Smooth muscle cell (in vitro differentiated cells): ENCODE measurements around the gene TMEM185B. TPM values are rescaled to one million over a fixed set of nuclear protein-coding genes. Genes with fewer than 3 reads are reported as not detected.

Source experiments
- DNase-seq: peaks from one replicate; lab custom pipeline; 2025; ENCODE audit not compliant: unreplicated experiment; lab: John Stamatoyannopoulos, UW
- H2AFZ ChIP-seq: fragments of 200-600 bp; sonication (generic); 2 replicates; pipeline ENCODE4 v1.6.0; 2016; ENCODE audit warnings: antibody characterized with exemption, low read depth, mild to moderate bottlenecking
- H3F3A ChIP-seq: fragments of 200-600 bp; sonication (generic); 2 replicates; pipeline ENCODE4 v1.6.0; 2017; ENCODE audit warnings: antibody characterized with exemption, low read depth
- H3K27ac ChIP-seq: fragments of 200-600 bp; sonication (generic); 2 replicates; pipeline ENCODE4 v1.5.1; 2016; ENCODE audit warnings: low read depth, mild to moderate bottlenecking
- H3K27me3 ChIP-seq: fragments of 200-600 bp; sonication (generic); 2 replicates; pipeline ENCODE4 v1.6.1; 2016; ENCODE audit warnings: low read depth, mild to moderate bottlenecking
- H3K36me3 ChIP-seq: fragments of 200-600 bp; sonication (generic); 2 replicates; pipeline ENCODE4 v1.5.1; 2016; ENCODE audit warnings: low read depth
- H3K4me1 ChIP-seq: fragments of 200-600 bp; sonication (generic); 2 replicates; pipeline ENCODE4 v1.5.1; 2016; ENCODE audit warnings: low read depth
- H3K4me2 ChIP-seq: fragments of 200-600 bp; sonication (generic); 2 replicates; pipeline ENCODE4 v1.6.0; 2016; ENCODE audit warnings: mild to moderate bottlenecking
- H3K4me3 ChIP-seq: fragments of 200-600 bp; sonication (generic); 2 replicates; pipeline ENCODE4 v1.5.1; 2016; ENCODE audit warnings: mild to moderate bottlenecking
- H3K79me2 ChIP-seq: fragments of 200-600 bp; sonication (generic); 2 replicates; pipeline ENCODE4 v1.6.0; 2016; ENCODE audit warnings: low read depth, mild to moderate bottlenecking
- H3K9ac ChIP-seq: fragments of 200-600 bp; sonication (generic); 2 replicates; pipeline ENCODE4 v1.6.0; 2016; ENCODE audit warnings: low read depth
- H3K9me3 ChIP-seq: fragments of 200-600 bp; sonication (generic); replicated peaks from 2 replicates; pipeline ENCODE4 v1.5.1; 2016; ENCODE audit warnings: low read depth
- H4K20me1 ChIP-seq: fragments of 200-600 bp; sonication (generic); 2 replicates; pipeline ENCODE4 v1.6.0; 2016; ENCODE audit warnings: low read depth
- CTCF ChIP-seq: fragments of 200-600 bp; sonication (generic); IDR thresholded peaks from 2 replicates; pipeline ENCODE4 v1.5.1; 2017; ENCODE audit warnings: borderline replicate concordance, mild to moderate bottlenecking, antibody characterized with exemption; ENCODE audit not compliant: insufficient read depth, poor library complexity, severe bottlenecking
- WGBS: methylation state at CpG from one replicate; pipeline ENCODE4 v1.1.7; 2016; ENCODE audit warnings: low lambda C conversion rate; 5-methylcytosine and 5-hydroxymethylcytosine counted together
- polyA plus RNA-seq: library from polyadenylated mRNA; unstranded; fragments of >200 nt; fragmentation: Nextera tagmentation; extraction: Ambion mirVana; gene quantifications from 2 replicates; pipeline ENCODE4 v1.2.1, GENCODE V29; 2016
- total RNA-seq: library from RNA; depleted of rRNA; stranded (reverse); fragments of >200 nt; gene quantifications from 2 replicates; pipeline ENCODE4 v1.2.3, GENCODE V29; 2014

Gene TMEM185B
- total and polyA plus RNA-seq, 2 experiments from 2014 or later = 18.2 to 27.8 TPM

- Histone ChIP-seq H3K79me2 (peaks cover 97% of the 10 kb centered on the region), H3K4me2 (no peak overlapping the region), H3K27ac (no peak overlapping the region), H3K9ac (no peak overlapping the region), H3K9me3 (no peaks in the 10 kb centered on the region), H3K4me3 (no peak overlapping the region), H3K36me3 (no peaks in the 10 kb centered on the region), H4K20me1 (peaks cover 94% of the 10 kb centered on the region), H3K27me3 (no peaks in the 10 kb centered on the region), H3F3A (peaks cover 7% of the 10 kb centered on the region), H2AFZ (no peak overlapping the region), H3K4me1 (peaks cover 6% of the 10 kb centered on the region)
- DNase-seq = no peak
- WGBS = 92% methylated on average over 11 of the region's 11 CpGs
- no peak for TF ChIP-seq CTCF
Measured at GRCh38 chr2:120269076-120269744, 46.0 kb upstream of the TMEM185B start.

- H3F3A ChIP-seq = peaks cover 3% of the 10 kb centered on the region
- no peak overlapping the region for H3K4me2 ChIP-seq
- 88% methylated on average over 8 of the region's 8 CpGs for WGBS
- DNase-seq = no peak
- no peak for TF ChIP-seq CTCF
- no peak overlapping the region for H3K9ac ChIP-seq
- H3K4me3 ChIP-seq = no peak overlapping the region
- H4K20me1 ChIP-seq = peaks cover 94% of the 10 kb centered on the region
- H3K9me3 ChIP-seq = no peaks in the 10 kb centered on the region
- peaks cover 88% of the 10 kb centered on the region for H3K79me2 ChIP-seq
- no peaks in the 10 kb centered on the region for H3K27me3 ChIP-seq
- H2AFZ ChIP-seq = no peak overlapping the region
- no peak overlapping the region for H3K27ac ChIP-seq
- H3K4me1 ChIP-seq = peaks cover 10% of the 10 kb centered on the region
- H3K36me3 ChIP-seq = no peaks in the 10 kb centered on the region
Measured at GRCh38 chr2:120267348-120267747, 44.1 kb upstream of the TMEM185B start.

GRCh38 chr2:120265006-120265405 lies 41.8 kb upstream of the TMEM185B start:
- Histone ChIP-seq H3K79me2 (peaks cover 81% of the 10 kb centered on the region), H3K27me3 (no peaks in the 10 kb centered on the region), H3K4me3 (no peak overlapping the region), H3K36me3 (no peaks in the 10 kb centered on the region), H3K4me1 (peaks cover 12% of the 10 kb centered on the region), H3K27ac (no peak overlapping the region), H3K9me3 (no peaks in the 10 kb centered on the region), H3F3A (peaks cover 3% of the 10 kb centered on the region), H2AFZ (no peak overlapping the region), H3K4me2 (no peak overlapping the region), H4K20me1 (peaks cover 97% of the 10 kb centered on the region), H3K9ac (no peak overlapping the region)
- WGBS = 92% methylated on average over 12 of the region's 12 CpGs
- TF ChIP-seq CTCF = no peak
- no peak for DNase-seq
